Dendritic cell treated with granulocyte-macrophage colony-stimulating factor and Interleukin-4, amounts not matched to agents 40 ng/mL and 50 ng/mL, for 4 days (primary cell): ENCODE results near the gene ZNF410.
"Not testable (repeated sequence)": the region's sequence is repeated elsewhere in the genome, so short reads cannot be mapped to it uniquely, and the experiment has no call there.

Source experiments
- H3K27ac Mint-ChIP-seq: one replicate; pipeline ENCODE4 v1.8.0; 2022; ENCODE audit warnings: mild to moderate bottlenecking, mixed read lengths
- H3K27me3 Mint-ChIP-seq: one replicate; pipeline ENCODE4 v1.8.0; 2022; ENCODE audit warnings: mild to moderate bottlenecking, mixed read lengths
- H3K36me3 Mint-ChIP-seq: one replicate; pipeline ENCODE4 v1.8.0; 2022; ENCODE audit warnings: low read depth, mixed read lengths
- H3K4me1 Mint-ChIP-seq: one replicate; pipeline ENCODE4 v1.8.0; 2022; ENCODE audit warnings: low read depth, mixed read lengths
- H3K4me3 Mint-ChIP-seq: one replicate; pipeline ENCODE4 v1.8.0; 2022; ENCODE audit warnings: mild to moderate bottlenecking, moderate library complexity, mixed read lengths
- H3K9me3 Mint-ChIP-seq: one replicate; pipeline ENCODE4 v1.8.0; 2022; ENCODE audit warnings: mixed read lengths
- intact Hi-C: fragments of 100-400 bp; cut with micrococcal nuclease; formaldehyde crosslinking; loops from one replicate; pipeline ENCODE4 v1.15.0; 2022

ZNF410 gene

GRCh38 chr14:73869754-73870153, 16.9 kb upstream of the ZNF410 start:
- H3K27me3 Mint-ChIP-seq, intact Hi-C loops, H3K4me1 Mint-ChIP-seq, H3K9me3 Mint-ChIP-seq, H3K4me3 Mint-ChIP-seq, H3K27ac Mint-ChIP-seq: not testable (repeated sequence)
- peaks cover 52% of the 10 kb centered on the region for H3K36me3 Mint-ChIP-seq

- H3K27ac Mint-ChIP-seq = no peak overlapping the region
- no peaks in the 10 kb centered on the region for H3K9me3 Mint-ChIP-seq
- no peaks in the 10 kb centered on the region for H3K27me3 Mint-ChIP-seq
- H3K4me1 Mint-ChIP-seq = peaks cover 7% of the 10 kb centered on the region
- peaks cover 51% of the 10 kb centered on the region for H3K36me3 Mint-ChIP-seq
- intact Hi-C loops = no loop called here
- H3K4me3 Mint-ChIP-seq = no peak overlapping the region
Measured at GRCh38 chr14:73870525-73871235, 16.0 kb upstream of the ZNF410 start.

- Mint-ChIP-seq H3K4me1 (peaks cover 7% of the 10 kb centered on the region), H3K27ac (no peak overlapping the region), H3K36me3 (peaks cover 28% of the 10 kb centered on the region), H3K9me3 (no peaks in the 10 kb centered on the region), H3K4me3 (no peak overlapping the region), H3K27me3 (no peaks in the 10 kb centered on the region)
- intact Hi-C loops = no loop called here
Measured at GRCh38 chr14:73873660-73874059, 13.0 kb upstream of the ZNF410 start.

GRCh38 chr14:73877790-73878189, 8.9 kb upstream of the ZNF410 start:
- Mint-ChIP-seq H3K36me3 (peaks cover 19% of the 10 kb centered on the region), H3K4me1 (no peaks in the 10 kb centered on the region), H3K27me3 (no peaks in the 10 kb centered on the region), H3K9me3 (no peaks in the 10 kb centered on the region), H3K4me3 (no peak overlapping the region), H3K27ac (no peak overlapping the region)
- intact Hi-C loops = no loop called here

- H3K27me3 Mint-ChIP-seq = no peaks in the 10 kb centered on the region
- H3K4me3 Mint-ChIP-seq = no peak overlapping the region
- no peak overlapping the region for H3K27ac Mint-ChIP-seq
- intact Hi-C loops = no loop called here
- H3K36me3 Mint-ChIP-seq = peaks cover 23% of the 10 kb centered on the region
- H3K9me3 Mint-ChIP-seq = no peaks in the 10 kb centered on the region
- no peaks in the 10 kb centered on the region for H3K4me1 Mint-ChIP-seq
Measured at GRCh38 chr14:73878436-73878835, 8.2 kb upstream of the ZNF410 start.

- no peaks in the 10 kb centered on the region for H3K9me3 Mint-ChIP-seq
- H3K27me3 Mint-ChIP-seq = no peaks in the 10 kb centered on the region
- intact Hi-C loops = no loop called here
- no peaks in the 10 kb centered on the region for H3K4me1 Mint-ChIP-seq
- peaks cover 20% of the 10 kb centered on the region for H3K36me3 Mint-ChIP-seq
- no peak overlapping the region for H3K27ac Mint-ChIP-seq
- no peak overlapping the region for H3K4me3 Mint-ChIP-seq
Measured at GRCh38 chr14:73879027-73879426, 7.6 kb upstream of the ZNF410 start.

- Mint-ChIP-seq H3K36me3 (peaks cover 18% of the 10 kb centered on the region), H3K27ac (no peak overlapping the region), H3K9me3 (no peaks in the 10 kb centered on the region), H3K27me3 (no peaks in the 10 kb centered on the region), H3K4me1 (peaks cover 35% of the 10 kb centered on the region), H3K4me3 (no peak overlapping the region)
- intact Hi-C loops = no loop called here
Measured at GRCh38 chr14:73884438-73885190, 2.0 kb upstream of the ZNF410 start.

GRCh38 chr14:73887318-73887616, 608 bp downstream of the ZNF410 start:
- peaks cover 18% of the 10 kb centered on the region for H3K36me3 Mint-ChIP-seq
- no peaks in the 10 kb centered on the region for H3K9me3 Mint-ChIP-seq
- H3K27me3 Mint-ChIP-seq = no peaks in the 10 kb centered on the region
- peaks cover 38% of the 10 kb centered on the region for H3K4me1 Mint-ChIP-seq
- H3K4me3 Mint-ChIP-seq = peak overlapping the region; percentile 88
- intact Hi-C loops = no loop called here
- peak overlapping the region; percentile 97 for H3K27ac Mint-ChIP-seq

- Mint-ChIP-seq H3K9me3 (no peaks in the 10 kb centered on the region), H3K27ac (peak overlapping the region; percentile 97), H3K4me3 (peak overlapping the region; percentile 88), H3K36me3 (peaks cover 18% of the 10 kb centered on the region), H3K4me1 (peaks cover 38% of the 10 kb centered on the region), H3K27me3 (no peaks in the 10 kb centered on the region)
- intact Hi-C loops = no loop called here
Measured at GRCh38 chr14:73887694-73888459, 1.2 kb downstream of the ZNF410 start.

- Mint-ChIP-seq H3K27me3 (no peaks in the 10 kb centered on the region), H3K36me3 (peaks cover 15% of the 10 kb centered on the region), H3K4me3 (no peak overlapping the region), H3K9me3 (no peaks in the 10 kb centered on the region), H3K27ac (peak overlapping the region; percentile 97), H3K4me1 (peaks cover 38% of the 10 kb centered on the region)
- intact Hi-C loops = no loop called here
Measured at GRCh38 chr14:73888460-73888725, 1.7 kb downstream of the ZNF410 start.

- Mint-ChIP-seq H3K36me3 (peaks cover 18% of the 10 kb centered on the region), H3K27me3 (no peaks in the 10 kb centered on the region), H3K27ac (peak overlapping the region; percentile 30), H3K4me1 (peaks cover 38% of the 10 kb centered on the region), H3K9me3 (no peaks in the 10 kb centered on the region), H3K4me3 (no peak overlapping the region)
- intact Hi-C loops = no loop called here
Measured at GRCh38 chr14:73888971-73889370, 2.3 kb downstream of the ZNF410 start.

- Mint-ChIP-seq H3K27ac (peak overlapping the region; percentile 30), H3K4me1 (peaks cover 38% of the 10 kb centered on the region), H3K4me3 (no peak overlapping the region), H3K9me3 (no peaks in the 10 kb centered on the region), H3K27me3 (no peaks in the 10 kb centered on the region), H3K36me3 (peaks cover 22% of the 10 kb centered on the region)
- intact Hi-C loops = no loop called here
Measured at GRCh38 chr14:73889376-73889775, 2.7 kb downstream of the ZNF410 start.

- H3K4me3 Mint-ChIP-seq, H3K9me3 Mint-ChIP-seq: not testable (repeated sequence)
- peaks cover 56% of the 10 kb centered on the region for H3K36me3 Mint-ChIP-seq
Measured at GRCh38 chr14:73894180-73894687, 7.6 kb downstream of the ZNF410 start.

GRCh38 chr14:73895939-73896338, 9.3 kb downstream of the ZNF410 start:
- Mint-ChIP-seq H3K4me3 (no peak overlapping the region), H3K9me3 (no peaks in the 10 kb centered on the region), H3K4me1 (no peaks in the 10 kb centered on the region), H3K27me3 (no peaks in the 10 kb centered on the region), H3K36me3 (peaks cover 71% of the 10 kb centered on the region), H3K27ac (no peak overlapping the region)
- intact Hi-C loops = no loop called here

More at GRCh38 chr14:73894180-73894687, 7.6 kb downstream of the ZNF410 start:
- H3K27ac Mint-ChIP-seq, H3K4me1 Mint-ChIP-seq, intact Hi-C loops, H3K27me3 Mint-ChIP-seq: not testable (repeated sequence)
